ENCODE data around the gene BMPR1A. TPM values are rescaled to one million over a fixed set of nuclear protein-coding genes. Genes with fewer than 3 reads are reported as not detected.

Gene BMPR1A
- total RNA-seq, 1 experiment from 2014 or later = 42.6 TPM

DNA sequence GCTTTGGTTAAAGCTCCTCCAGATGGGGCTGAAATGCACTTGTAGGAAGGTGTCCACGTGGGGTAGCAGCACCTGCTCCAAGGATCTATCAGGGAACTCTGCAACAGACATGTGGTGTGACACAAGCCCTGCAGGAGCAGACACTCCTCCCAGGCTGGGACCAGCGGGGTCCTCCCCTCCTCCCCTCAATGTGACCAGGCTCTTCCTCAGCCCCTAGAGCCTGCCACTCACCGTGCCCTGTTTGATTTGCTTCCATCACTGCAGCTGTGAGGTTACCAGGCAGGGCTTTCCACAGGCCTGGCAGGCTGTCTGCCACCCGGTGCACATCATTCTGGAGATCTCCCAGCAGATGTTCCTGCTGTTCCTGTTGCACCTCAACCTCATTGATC is 187.6 kb downstream of the BMPR1A start:
- H3K4me3 ChIP-seq (replicated peaks in 1 of 2; ENCODE audit: low read depth in 1 of 2, low read length in 2 of 2) = no peak overlapping the region
- POLR2A ChIA-PET = interaction anchor here (0.5 kb wide), 1 partner anchor 21 kb away, joined by 3 read pairs; no protein-coding TSS in a partner anchor
- no peaks in the 10 kb centered on the region for H3K36me3 ChIP-seq (ENCODE audit: control insufficient read depth in 1 of 2, insufficient read depth in 2 of 2, low read length in 2 of 2)
- ATAC-seq = no peak
- H3K9me2 ChIP-seq (ENCODE audit: insufficient read depth) = no peaks in the 10 kb centered on the region
- H3K79me2 ChIP-seq (ENCODE audit: insufficient read depth, low read length) = no peaks in the 10 kb centered on the region
- H4K20me1 ChIP-seq (ENCODE audit: insufficient read depth) = no peaks in the 10 kb centered on the region
- BruUV-seq (replicated peaks) = no TSS peak
- intact Hi-C loops (cut with micrococcal nuclease) = no loop called here
- no peak overlapping the region for H2AFZ ChIP-seq (ENCODE audit: low read depth, low read length, poor library complexity, severe bottlenecking)
- CTCF ChIA-PET = interaction anchor here (1.0 kb wide), 1 partner anchor 26 kb away, joined by 3 read pairs; no protein-coding TSS in a partner anchor
- TF ChIP-seq RAD21 (IDR thresholded peaks at IDR 0.05; ENCODE audit: low read depth) (no peak), REST (IDR thresholded peaks at IDR 0.05; ENCODE audit: low read depth) (no peak), POLR2AphosphoS5 (IDR thresholded peaks at IDR 0.05; ENCODE audit: low read depth, low read length) (no peak), CEBPB (IDR thresholded peaks at IDR 0.05; ENCODE audit: low read depth) (no peak), CTCF (IDR thresholded peaks at IDR 0.05 in 2 of 3, conservative IDR thresholded peaks at IDR 0.05 in 1 of 3; ENCODE audit: borderline replicate concordance in 1 of 3, insufficient read depth in 1 of 3, low read depth in 2 of 3, low read length in 2 of 3) (no peak), SP1 (IDR thresholded peaks at IDR 0.05; ENCODE audit: low read depth) (no peak), JUND (IDR thresholded peaks at IDR 0.05) (no peak), ZFX (IDR thresholded peaks at IDR 0.05) (no peak), ZNF274 (IDR thresholded peaks at IDR 0.05; ENCODE audit: low read depth, low read length) (no peak), ELF1 (IDR thresholded peaks at IDR 0.05; ENCODE audit: borderline replicate concordance, low read depth) (no peak), POLR2A (IDR thresholded peaks at IDR 0.05; ENCODE audit: borderline replicate concordance, extremely low read depth, insufficient read depth, insufficient read length) (no peak), CBX3 (IDR thresholded peaks at IDR 0.05; ENCODE audit: low read depth) (no peak), FOSL1 (IDR thresholded peaks at IDR 0.05; ENCODE audit: low read depth) (no peak), SIN3A (IDR thresholded peaks at IDR 0.05; ENCODE audit: low read depth) (no peak), EZH2 (IDR thresholded peaks at IDR 0.05) (no peak), TCF7L2 (IDR thresholded peaks at IDR 0.05; ENCODE audit: borderline replicate concordance, extremely low read depth, insufficient read depth, insufficient read length) (no peak), EGR1 (IDR thresholded peaks at IDR 0.05; ENCODE audit: low read depth) (no peak), MAX (IDR thresholded peaks at IDR 0.05) (no peak)
- no peak overlapping the region for H3K4me2 ChIP-seq (ENCODE audit: low read length)
- RAD21 ChIA-PET (ENCODE audit: low non-redundant PET in 1 of 2, low total read pairs in 2 of 2, uncharacterized antibody in 2 of 2, unreplicated experiment in 2 of 2) = no interaction called here
- H3K27ac ChIP-seq (ENCODE audit: low read depth, low read length) = no peak overlapping the region
- H3K9ac ChIP-seq (ENCODE audit: low read length) = no peak overlapping the region
- DNase-seq (ENCODE audit: low read depth, low spot score) = no peak
- H3K4me1 ChIP-seq (ENCODE audit: control insufficient read depth in 1 of 2, insufficient read depth in 2 of 2, low read length in 2 of 2) = peaks cover 0 to 22% of the 10 kb centered on the region in 2 experiments; a peak in 3 of 4 replicates
- no peaks in the 10 kb centered on the region for H3K9me3 ChIP-seq (ENCODE audit: control insufficient read depth in 1 of 2, insufficient read depth in 1 of 2, low read depth in 1 of 2, low read length in 2 of 2)
- H3K27me3 ChIP-seq (ENCODE audit: insufficient read depth, low read length) = no peaks in the 10 kb centered on the region
